Testis (tissue), 3 donors: ENCODE measurements around the gene HAGH. TPM values are rescaled to one million over a fixed set of nuclear protein-coding genes. Genes with fewer than 3 reads are reported as not detected.

Experiments used
- DNase-seq: peaks from one replicate; pipeline ENCODE4 v3.0.0-alpha.2; 2019
- H3K27ac ChIP-seq, 2 donors: fragments of 200-600 bp; sonication (generic); one replicate each; pipeline ENCODE4 v1.5.1; 2019
- H3K27me3 ChIP-seq: fragments of 200-600 bp; sonication (generic); one replicate; pipeline ENCODE4 v1.5.1; 2019
- H3K36me3 ChIP-seq: fragments of 200-600 bp; sonication (generic); one replicate; pipeline ENCODE4 v1.5.1; 2017; ENCODE audit warnings: low read depth; ENCODE audit errors: missing control alignments
- H3K4me1 ChIP-seq: fragments of 200-600 bp; sonication (generic); one replicate; pipeline ENCODE4 v1.5.1; 2019
- H3K4me3 ChIP-seq, 2 donors: fragments of 200-600 bp; sonication (generic); one replicate each; pipeline ENCODE4 v1.5.1; 2017 to 2019
- H3K9me3 ChIP-seq: fragments of 200-600 bp; sonication (generic); one replicate; pipeline ENCODE4 v1.5.1; 2017
- CTCF ChIP-seq, 3 experiments: fragments of 450-650 bp in 2 of 3; fragments of 200-600 bp in 1 of 3; sonication (generic) in 1 of 3; IDR thresholded peaks; one replicate each; pipeline ENCODE4 v1.5.1; 2016 to 2019; ENCODE audit warnings: antibody characterized with exemption in 3 of 3, mild to moderate bottlenecking in 2 of 3, moderate library complexity in 1 of 3
- POLR2A ChIP-seq: fragments of 450-650 bp; IDR thresholded peaks from one replicate; pipeline ENCODE4 v1.6.1; 2017; ENCODE audit warnings: antibody characterized with exemption, mild to moderate bottlenecking, moderate library complexity
- WGBS, 2 donors: methylation state at CpG; one replicate each; pipeline ENCODE4 v1.1.5; 2018; 5-methylcytosine and 5-hydroxymethylcytosine counted together
- intact Hi-C: fragments of 100-400 bp; cut with DNase I; formaldehyde crosslinking; loops from one replicate; pipeline ENCODE4 v1.15.1; 2023; ENCODE audit warnings: low total_unique reads
- polyA plus RNA-seq: library from polyadenylated mRNA; stranded (reverse); fragments of 350-450 nt; fragmentation: Illumina TruSeq; extraction: RNeasy Lipid Tissue Mini Kit (QIAGEN cat#74804); gene quantifications from one replicate; pipeline ENCODE4 v1.2.3, GENCODE V29; 2014; ENCODE audit warnings: low read depth, low replicate concordance; ENCODE audit not compliant: insufficient read depth
- total RNA-seq, 2 donors: library from RNA; depleted of rRNA; stranded (reverse); fragments of >200 nt; gene quantifications; one replicate each; pipeline ENCODE4 v1.2.3, GENCODE V29; 2016

The HAGH gene
- total and polyA plus RNA-seq, 3 donors from 2014 or later, result 163 to 266 (median 176) TPM

- 92 to 94% methylated on average over 23 to 40 of the region's 44 CpGs for WGBS, 2 donors
- H3K4me3 ChIP-seq, result no peak overlapping the region
- no peak for TF ChIP-seq CTCF (IDR thresholded peaks at IDR 0.05)
- TF ChIP-seq POLR2A, result no peak
- H3K4me1 ChIP-seq, result peaks cover 7% of the 10 kb centered on the region
- intact Hi-C loops, result no loop called here
- no peaks in the 10 kb centered on the region for H3K27me3 ChIP-seq
- H3K9me3 ChIP-seq, result no peaks in the 10 kb centered on the region
- H3K36me3 ChIP-seq, result no peaks in the 10 kb centered on the region
- DNase-seq, result no peak
- H3K27ac ChIP-seq, result no peak overlapping the region
Measured at GRCh38 chr16:1787322-1788094, 39.1 kb downstream of the HAGH start.

DNA sequence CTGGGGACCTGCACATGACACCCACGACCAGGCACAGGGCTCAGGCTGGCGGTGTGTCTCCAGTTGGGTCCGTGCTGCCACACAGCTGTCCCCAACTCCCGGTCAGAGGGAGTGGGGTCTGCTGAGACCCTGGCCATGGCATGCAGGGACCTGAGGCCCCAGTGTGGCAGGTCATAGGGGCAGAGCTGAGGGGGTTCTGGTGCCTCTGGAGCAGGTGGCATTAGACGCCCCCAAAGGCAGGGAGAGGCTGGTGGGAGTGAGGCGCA lies 39.6 kb downstream of the HAGH start:
- DNase-seq, result no peak
- no peak overlapping the region for H3K4me3 ChIP-seq
- H3K27me3 ChIP-seq, result no peaks in the 10 kb centered on the region
- no peaks in the 10 kb centered on the region for H3K9me3 ChIP-seq
- H3K27ac ChIP-seq, result no peak overlapping the region
- intact Hi-C loops, result no loop called here
- 86 to 94% methylated on average over 3 to 6 of the region's 6 CpGs for WGBS, 2 donors
- TF ChIP-seq POLR2A (no peak), CTCF (IDR thresholded peaks at IDR 0.05) (no peak)
- H3K4me1 ChIP-seq, result peaks cover 7% of the 10 kb centered on the region
- H3K36me3 ChIP-seq, result no peaks in the 10 kb centered on the region

DNA sequence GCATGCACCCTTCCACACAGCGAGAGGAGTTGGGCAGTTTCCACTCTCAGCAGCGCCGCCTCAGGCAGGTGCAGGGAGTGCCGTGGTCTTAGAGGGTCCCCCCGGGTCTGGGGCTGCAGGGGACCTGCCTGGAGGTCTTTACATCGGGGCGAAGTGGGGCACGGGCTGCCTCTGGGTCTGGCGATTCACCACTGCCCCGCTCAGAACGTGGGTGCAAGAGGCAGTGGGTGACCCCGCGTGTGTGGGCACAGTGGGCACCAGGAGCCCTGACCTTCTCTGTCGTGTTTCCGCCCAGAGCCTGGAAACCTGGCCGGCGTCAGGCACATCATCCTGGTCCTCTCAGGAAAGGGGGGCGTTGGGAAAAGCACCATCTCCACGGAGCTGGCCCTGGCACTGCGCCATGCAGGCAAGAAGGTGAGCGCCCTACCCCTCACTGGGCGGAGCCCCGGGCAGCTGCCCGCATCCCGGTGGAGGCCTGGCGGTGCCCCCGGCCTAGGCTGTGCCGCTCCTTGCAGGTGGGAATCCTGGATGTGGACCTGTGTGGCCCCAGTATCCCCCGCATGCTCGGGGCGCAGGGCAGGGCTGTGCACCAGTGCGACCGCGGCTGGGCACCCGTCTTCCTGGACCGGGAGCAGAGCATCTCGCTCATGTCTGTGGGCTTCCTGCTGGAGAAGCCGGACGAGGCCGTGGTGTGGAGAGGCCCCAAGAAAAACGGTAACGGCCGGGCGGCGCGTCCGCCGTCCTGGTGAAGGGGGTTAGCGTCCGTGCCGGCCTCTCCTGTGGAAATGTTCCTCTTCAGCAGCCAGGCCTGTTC lies 40.2 kb downstream of the HAGH start:
- peak in 1 of 3 experiments; percentile 23 for TF ChIP-seq CTCF (IDR thresholded peaks at IDR 0.05)
- no peak for TF ChIP-seq POLR2A
- H3K27me3 ChIP-seq, result no peaks in the 10 kb centered on the region
- no peak for DNase-seq
- peaks cover 11% of the 10 kb centered on the region for H3K4me1 ChIP-seq
- H3K27ac ChIP-seq, result no peak overlapping the region
- no peak overlapping the region for H3K4me3 ChIP-seq
- intact Hi-C loops, result no loop called here
- H3K9me3 ChIP-seq, result no peaks in the 10 kb centered on the region
- WGBS, 2 donors, result 81 to 88% methylated on average over 3 to 41 of the region's 51 CpGs
- no peaks in the 10 kb centered on the region for H3K36me3 ChIP-seq

DNA sequence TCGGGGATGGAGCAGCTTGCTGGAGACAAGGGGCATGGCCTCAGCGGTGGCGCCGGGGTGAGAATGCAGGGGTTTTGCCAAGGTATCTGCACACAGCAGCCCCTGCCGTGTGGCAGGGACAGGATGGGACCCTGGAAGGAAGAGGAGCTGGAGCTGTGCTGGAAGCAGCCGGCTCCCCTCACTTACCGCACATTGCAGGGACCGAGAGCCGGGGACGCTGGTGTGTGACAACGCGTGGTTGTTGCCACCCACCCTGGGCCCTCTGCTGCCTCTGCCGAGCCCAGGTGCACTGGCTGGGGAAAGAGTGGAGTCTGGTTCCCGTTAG lies 40.8 kb downstream of the HAGH start:
- Histone ChIP-seq H3K4me1 (peaks cover 16% of the 10 kb centered on the region), H3K9me3 (no peaks in the 10 kb centered on the region), H3K4me3 (no peak overlapping the region), H3K36me3 (no peaks in the 10 kb centered on the region), H3K27ac (no peak overlapping the region), H3K27me3 (no peaks in the 10 kb centered on the region)
- no peak for DNase-seq
- TF ChIP-seq CTCF (IDR thresholded peaks at IDR 0.05) (no peak), POLR2A (no peak)
- intact Hi-C loops, result no loop called here
- WGBS, 2 donors, result 40 to 93% methylated on average over 1 to 13 of the region's 14 CpGs
